GM12878 (cell line): ENCODE measurements around the gene CSF3R. TPM values are rescaled to one million over a fixed set of nuclear protein-coding genes. Genes with fewer than 3 reads are reported as not detected.

Experiments
- ATAC-seq: fragments of 200-7000 bp; cut with Tn5 transposase; 3 replicates; pipeline ENCODE4 v1.9.1; 2020; ENCODE audit warnings: mild to moderate bottlenecking, moderate library complexity
- BruUV-seq: library from RNA; stranded (reverse); fragments of 400-500 nt; replicated peaks from 2 replicates; lab custom pipeline; 2021; lab: Mats Ljungman, UMichigan
- CTCF ChIA-PET: fragments of 300-600 bp; sonication (Branson Sonifier 250); formaldehyde crosslinking; extraction: SDS; loops from one replicate; lab custom pipeline; 2021; ENCODE audit warnings: inconsistent platforms; lab: Yijun Ruan, JAX
- POLR2A ChIA-PET: fragments of 350-600 bp; formaldehyde crosslinking; extraction: SDS; loops from one replicate; lab custom pipeline; 2021; ENCODE audit warnings: inconsistent platforms; lab: Charles Lee
- RAD21 ChIA-PET: fragments of 300-600 bp; sonication (Branson Sonifier 250); formaldehyde crosslinking; loops from one replicate; lab custom pipeline; 2023; ENCODE audit warnings: antibody characterized with exemption; ENCODE audit not compliant: unreplicated experiment; lab: Charles Lee
- SMC1A ChIA-PET: fragments of 300-600 bp; sonication (Branson Sonifier 250); formaldehyde crosslinking; loops from one replicate; lab custom pipeline; 2023; ENCODE audit not compliant: unreplicated experiment, uncharacterized antibody; lab: Charles Lee
- DNase-seq: peaks from one replicate; pipeline ENCODE4 v3.0.0-alpha.2; 2011; ENCODE audit warnings: low read depth, low spot score
- FAIRE-seq: peaks from 3 replicates; lab custom pipeline; 2011; peaks lifted over from hg19 to GRCh38; lab: Jason Lieb, UNC
- H2AFZ ChIP-seq: 2 replicates; pipeline ENCODE4 v1.6.0; 2011; ENCODE audit warnings: low read depth, low read length, control low read depth; ENCODE audit not compliant: control insufficient read depth
- H3K27ac ChIP-seq: 2 replicates; pipeline ENCODE4 v1.5.1; 2011; ENCODE audit warnings: control low read depth; ENCODE audit not compliant: control insufficient read depth, insufficient read depth
- H3K27me3 ChIP-seq, 2 experiments: replicated peaks in 1 of 2; 2 replicates each; pipeline versions ENCODE4 v1.6.0 to v1.6.1; 2011; ENCODE audit warnings: low read length in 1 of 2; ENCODE audit not compliant: control insufficient read depth in 2 of 2, insufficient read depth in 2 of 2
- H3K36me3 ChIP-seq, 2 experiments: 2 replicates each; pipeline ENCODE4 v1.5.1; 2011; ENCODE audit warnings: low read length in 1 of 2; ENCODE audit not compliant: control insufficient read depth in 2 of 2, insufficient read depth in 2 of 2
- H3K4me1 ChIP-seq: 2 replicates; pipeline ENCODE4 v1.6.1; 2011; ENCODE audit warnings: mild to moderate bottlenecking, low read length, moderate library complexity, mixed read lengths; ENCODE audit not compliant: control insufficient read depth, insufficient read depth
- H3K4me2 ChIP-seq: 2 replicates; pipeline ENCODE4 v1.6.0; 2011; ENCODE audit warnings: control low read depth; ENCODE audit not compliant: control insufficient read depth, insufficient read depth
- H3K4me3 ChIP-seq: fragments of 200-600 bp; sonication (generic); 2 replicates; pipeline ENCODE4 v1.5.1; 2016
- H3K79me2 ChIP-seq: 2 replicates; pipeline ENCODE4 v1.6.0; 2011; ENCODE audit warnings: low read length; ENCODE audit not compliant: control insufficient read depth, insufficient read depth
- H3K9ac ChIP-seq: 2 replicates; pipeline ENCODE4 v1.8.0; 2011; ENCODE audit warnings: low read length, control low read depth, mixed read lengths; ENCODE audit not compliant: control insufficient read depth, insufficient read depth
- H3K9me3 ChIP-seq: replicated peaks from 3 replicates; pipeline ENCODE4 v1.5.1; 2011; ENCODE audit warnings: mild to moderate bottlenecking, low read length; ENCODE audit not compliant: control insufficient read depth, insufficient read depth
- H4K20me1 ChIP-seq: 2 replicates; pipeline ENCODE4 v1.6.0; 2011; ENCODE audit not compliant: control insufficient read depth, insufficient read depth
- ATF2 ChIP-seq: IDR thresholded peaks from 2 replicates; pipeline ENCODE4 v1.6.1; 2012; ENCODE audit warnings: low read length, inconsistent platforms
- BACH1 ChIP-seq: fragments of 450-650 bp; IDR thresholded peaks from 2 replicates; pipeline ENCODE4 v1.6.1; 2017; ENCODE audit warnings: mild to moderate bottlenecking, borderline replicate concordance
- CBFB ChIP-seq: IDR thresholded peaks from 2 replicates; pipeline ENCODE4 v1.6.1; 2016; ENCODE audit warnings: antibody characterized with exemption, low read depth
- FOXM1 ChIP-seq: IDR thresholded peaks from 2 replicates; pipeline ENCODE4 v1.6.1; 2012; ENCODE audit warnings: low read depth, mild to moderate bottlenecking, inconsistent platforms, low read length, moderate library complexity
- PKNOX1 ChIP-seq: fragments of 450-650 bp; IDR thresholded peaks from 2 replicates; pipeline ENCODE4 v1.6.1; 2016; ENCODE audit warnings: mild to moderate bottlenecking
- RB1 ChIP-seq: fragments of 450-650 bp; formaldehyde crosslinking; IDR thresholded peaks from 2 replicates; pipeline ENCODE4 v1.6.1; 2017; ENCODE audit warnings: mild to moderate bottlenecking, borderline replicate concordance
- SIX5 ChIP-seq: IDR thresholded peaks from 2 replicates; pipeline ENCODE4 v1.6.1; 2011; ENCODE audit warnings: mild to moderate bottlenecking, low read depth, low read length, moderate library complexity; ENCODE audit not compliant: severe bottlenecking
- USF1 ChIP-seq: IDR thresholded peaks from 2 replicates; pipeline ENCODE4 v1.6.1; 2011; ENCODE audit warnings: borderline replicate concordance, low read depth, mild to moderate bottlenecking, moderate library complexity, mixed read lengths, low read length; ENCODE audit not compliant: insufficient read depth; ENCODE audit errors: extremely low read length
- YBX1 ChIP-seq: fragments of 450-650 bp; IDR thresholded peaks from 2 replicates; pipeline ENCODE4 v1.6.1; 2016; ENCODE audit warnings: antibody characterized with exemption
- ZNF592 ChIP-seq: fragments of 450-650 bp; IDR thresholded peaks from 2 replicates; pipeline ENCODE4 v1.6.1; 2017; ENCODE audit warnings: mild to moderate bottlenecking, moderate library complexity
- WGBS: methylation state at CpG from one replicate; pipeline ENCODE4 v1.1.6; 2016; ENCODE audit warnings: low lambda C conversion rate; ENCODE audit not compliant: insufficient replicate concordance, insufficient coverage; ENCODE audit errors: missing lambda C conversion rate; 5-methylcytosine and 5-hydroxymethylcytosine counted together
- in situ Hi-C: fragments of 300-500 bp; cut with MboI; formaldehyde crosslinking; loops from 9 replicates; pipeline ENCODE4 v1.14.3; 2018; ENCODE audit warnings: mixed read lengths
- intact Hi-C: fragments of 100-400 bp; cut with micrococcal nuclease; formaldehyde crosslinking; loops from one replicate; pipeline ENCODE4 v1.14.2; 2022; ENCODE audit not compliant: unreplicated experiment
- polyA plus RNA-seq, 11 experiments: library from polyadenylated mRNA; depleted of rRNA in 4 of 11; unstranded in 6 of 11; stranded (reverse) in 5 of 11; fragments of >200 nt; fragmentation: Nextera tagmentation in 4 of 11; fragmentation: Illumina TruSeq in 1 of 11; extraction: Ambion mirVana in 4 of 11; extraction: Trizol in 1 of 11; gene quantifications; 1 replicate in 1 of 11; 2 replicates in 10 of 11; pipeline versions ENCODE4 v1.2.1 to v1.2.3, GENCODE V29; 2011 to 2016; ENCODE audit warnings: inconsistent platforms in 2 of 11, missing spikeins in 2 of 11, low read depth in 1 of 11
- total RNA-seq, 4 experiments: library from RNA; depleted of rRNA in 3 of 4; stranded (reverse); fragments of >200 nt in 3 of 4; fragmentation: Illumina TruSeq in 1 of 4; extraction: Trizol in 1 of 4; gene quantifications; 2 replicates each; pipeline versions ENCODE4 v1.2.1 to v1.2.3, GENCODE V29; 2013 to 2021

CSF3R gene
- total and polyA plus RNA-seq, 10 of the 15 experiments (the other 5 are each of a cell fraction or from before 2014, with no cell fraction given), result 0.13 TPM; not detected in 9

GRCh38 chr1:36503733-36504132 lies 21.0 kb upstream of the CSF3R start (continued):
- TF ChIP-seq FOXM1 (no peak), BACH1 (no peak), SIX5 (no peak), USF1 (no peak), PKNOX1 (no peak)

GRCh38 chr1:36503159-36503558 lies 20.4 kb upstream of the CSF3R start:
- no peaks in the 10 kb centered on the region for H3K27me3 ChIP-seq
- no peak overlapping the region for H3K4me3 ChIP-seq
- no peaks in the 10 kb centered on the region for H3K36me3 ChIP-seq
- ChIA-PET SMC1A (no interaction called here), RAD21 (no interaction called here), POLR2A (no interaction called here), CTCF (interaction anchor here (1.3 to 1.8 kb wide), 3 partner anchors 12 to 13 kb away, joined by 5 to 8 read pairs (median 6); no protein-coding TSS in a partner anchor)
- H3K79me2 ChIP-seq, result no peaks in the 10 kb centered on the region
- H3K9me3 ChIP-seq, result no peaks in the 10 kb centered on the region
- DNase-seq, result no peak
- no peak overlapping the region for H3K9ac ChIP-seq
- intact Hi-C loops, result no loop called here
- H4K20me1 ChIP-seq, result no peaks in the 10 kb centered on the region
- no peak overlapping the region for H2AFZ ChIP-seq
- no TSS peak for BruUV-seq
- no peak for TF ChIP-seq ZNF592
- TF ChIP-seq USF1, result no peak
- TF ChIP-seq BACH1, result no peak
- TF ChIP-seq YBX1, result no peak
- TF ChIP-seq RB1, result no peak
- no peak for TF ChIP-seq CBFB
- TF ChIP-seq ATF2, result no peak
- 0% methylated on average over 1 of the region's 1 CpG for WGBS
- no peaks in the 10 kb centered on the region for H3K4me1 ChIP-seq
- no peak for FAIRE-seq
- no peak overlapping the region for H3K27ac ChIP-seq
- in situ Hi-C loops, result no loop called here
- H3K4me2 ChIP-seq, result no peak overlapping the region
- no peak for ATAC-seq
